AG08396 (cell line): ENCODE data around the gene RASSF3.

Source experiments
- DNase-seq: peaks from one replicate; pipeline ENCODE4 v3.0.0; 2012; ENCODE audit warnings: low spot score, mixed read lengths

RASSF3 gene

GRCh38 chr12:64729909-64730587, 119.8 kb downstream of the RASSF3 start:
- no peak for DNase-seq

GRCh38 chr12:64730588-64730969, 120.3 kb downstream of the RASSF3 start:
- no peak for DNase-seq

- DNase-seq = no peak
These were observed 121.4 kb downstream of the RASSF3 start for GRCh38 chr12:64731683-64732082.

GRCh38 chr12:64733857-64734256, 123.6 kb downstream of the RASSF3 start:
- DNase-seq = no peak

- no peak for DNase-seq
These were observed 125.1 kb downstream of the RASSF3 start for GRCh38 chr12:64735442-64735841.

GRCh38 chr12:64736771-64737170, 126.5 kb downstream of the RASSF3 start:
- DNase-seq = no peak

GRCh38 chr12:64737539-64737938, 127.2 kb downstream of the RASSF3 start:
- no peak for DNase-seq

GRCh38 chr12:64739778-64740177, 129.5 kb downstream of the RASSF3 start:
- DNase-seq = no peak

- no peak for DNase-seq
These were observed 130.4 kb downstream of the RASSF3 start for GRCh38 chr12:64740646-64741045.

GRCh38 chr12:64742416-64742815, 132.1 kb downstream of the RASSF3 start:
- no peak for DNase-seq

- no peak for DNase-seq
These were observed 132.9 kb downstream of the RASSF3 start for GRCh38 chr12:64743206-64743605.

- DNase-seq = no peak
These were observed 134.3 kb downstream of the RASSF3 start for GRCh38 chr12:64744422-64745258.

- no peak for DNase-seq
These were observed 135.0 kb downstream of the RASSF3 start for GRCh38 chr12:64745259-64745807.

GRCh38 chr12:64745980-64746379, 135.7 kb downstream of the RASSF3 start:
- DNase-seq = no peak

GRCh38 chr12:64746663-64747062, 136.4 kb downstream of the RASSF3 start:
- DNase-seq = no peak
